TTC549 (cell line): ENCODE data around the gene KLF3.

ENCODE experiments used
- FAIRE-seq: peaks from 2 replicates; lab custom pipeline; 2012; peaks lifted over from hg19 to GRCh38; lab: Jason Lieb, UNC

The KLF3 gene

DNA sequence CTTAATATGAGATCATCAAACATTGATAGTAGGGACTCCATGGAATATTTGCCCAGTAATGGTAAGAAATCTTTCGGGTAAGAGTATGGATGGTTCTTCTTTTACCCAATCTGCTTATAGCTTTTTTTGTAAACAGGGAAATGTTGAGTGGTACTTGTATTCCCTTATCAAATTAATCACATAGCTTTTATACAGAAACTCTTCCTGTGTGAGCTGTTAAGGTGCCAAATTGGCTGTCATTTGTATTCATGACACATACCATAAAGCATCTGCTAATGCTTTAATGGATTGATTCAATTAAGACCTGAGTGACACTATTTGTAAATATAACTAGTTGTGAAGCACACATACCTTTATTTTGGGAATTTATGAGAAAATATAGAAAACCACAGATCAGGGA, 34.2 kb downstream of the KLF3 start:
- FAIRE-seq: no peak

DNA sequence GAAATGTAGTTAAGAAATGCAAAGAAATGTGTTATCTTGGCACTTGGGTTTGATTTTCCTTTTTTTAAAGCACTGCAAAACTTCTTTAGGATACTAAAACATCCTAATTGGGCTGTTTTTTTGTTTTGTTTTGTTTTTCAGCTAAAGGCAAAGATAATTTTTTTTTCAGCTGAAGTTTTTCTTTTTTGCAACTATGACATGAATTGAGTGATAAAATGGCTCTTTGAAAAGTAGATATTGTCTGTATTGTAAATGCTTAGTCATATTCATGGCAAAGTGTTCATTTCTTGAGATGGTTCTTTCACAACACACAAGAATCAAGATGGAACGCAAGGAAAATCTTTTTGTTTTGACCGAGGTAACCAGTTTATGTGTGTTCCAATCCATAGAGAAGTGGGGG, 35.1 kb downstream of the KLF3 start:
- FAIRE-seq: no peak

DNA sequence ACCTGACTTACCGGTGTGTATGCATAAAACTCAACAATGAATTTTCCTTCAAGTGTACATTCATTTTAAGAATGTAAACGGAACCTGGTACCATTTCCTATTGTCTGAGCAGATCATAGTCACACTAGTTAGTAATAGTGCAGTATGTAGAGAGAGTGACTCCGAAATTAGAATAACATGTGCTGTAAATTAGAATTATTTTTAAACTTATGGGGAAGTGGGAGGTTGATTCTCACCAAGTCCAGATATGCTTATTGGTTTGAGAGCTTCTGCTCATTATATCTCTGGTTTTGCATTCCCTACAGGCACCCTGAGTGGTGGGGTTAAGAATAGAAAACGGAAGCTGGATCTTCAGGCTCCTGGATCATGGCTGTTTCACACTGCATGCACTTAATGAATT, 39.6 kb downstream of the KLF3 start:
- no peak for FAIRE-seq

DNA sequence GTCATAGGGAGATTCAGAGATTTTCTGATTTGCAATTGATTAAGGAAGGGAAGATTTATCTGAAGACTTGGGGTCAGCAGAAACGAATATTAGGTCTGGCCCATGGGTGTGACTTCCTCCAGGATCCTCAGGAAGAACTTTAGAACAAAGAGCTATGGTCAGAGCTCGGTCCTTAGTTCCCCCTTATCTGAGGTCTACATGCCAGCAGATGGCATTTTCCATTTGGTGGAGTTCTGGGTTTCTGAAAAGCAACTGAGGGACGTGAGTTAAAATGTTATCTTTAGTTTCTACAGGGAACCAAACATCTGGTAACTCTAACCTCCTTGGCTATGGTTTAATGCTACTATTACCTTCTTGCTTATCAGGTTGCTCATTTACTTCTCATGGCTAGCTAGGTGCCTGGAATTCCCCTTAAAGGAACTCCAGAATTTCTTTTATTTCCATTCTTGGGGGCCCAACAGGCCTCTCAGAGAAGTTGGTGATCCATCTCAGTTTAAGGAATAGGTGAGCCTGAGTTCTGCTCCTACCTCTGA, 40.7 kb downstream of the KLF3 start:
- no peak for FAIRE-seq

DNA sequence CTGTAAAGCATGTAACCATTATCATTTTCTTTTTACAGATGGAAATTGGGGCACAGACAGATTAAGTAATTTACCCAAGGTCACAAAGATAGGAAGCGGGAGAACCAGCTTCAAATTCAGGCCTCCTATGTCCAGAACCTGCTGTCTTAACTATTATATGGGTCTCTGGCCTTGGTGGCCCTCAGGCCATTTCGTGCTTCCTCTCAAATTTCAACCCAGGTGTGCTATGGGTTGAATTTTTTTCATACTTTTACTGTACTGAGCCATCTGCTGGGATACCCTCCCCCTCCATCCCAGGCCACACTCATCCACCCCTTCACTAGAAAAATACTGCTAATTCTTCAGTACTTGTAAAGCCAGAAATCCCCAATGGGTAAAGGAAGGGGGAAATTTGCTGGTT, 42.3 kb downstream of the KLF3 start:
- no peak for FAIRE-seq

DNA sequence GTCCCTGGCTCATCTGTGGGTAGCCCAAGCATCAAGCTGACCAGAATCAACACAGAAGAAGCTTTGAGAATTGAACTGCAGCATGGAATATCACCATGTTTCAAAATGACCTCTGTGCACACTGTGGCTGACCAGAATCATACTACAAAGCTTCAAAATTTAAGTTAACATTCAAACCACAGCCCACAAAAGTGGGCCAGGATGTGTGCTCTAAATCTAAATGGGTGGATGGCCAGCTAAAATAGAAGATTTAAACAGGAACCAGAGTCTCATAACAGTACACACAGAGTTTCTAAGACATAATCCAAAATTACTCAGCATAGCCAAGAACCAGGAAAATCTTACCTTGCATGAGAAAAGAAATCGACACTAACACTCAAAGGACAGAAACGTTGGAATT, 46.1 kb downstream of the KLF3 start:
- FAIRE-seq: no peak

DNA sequence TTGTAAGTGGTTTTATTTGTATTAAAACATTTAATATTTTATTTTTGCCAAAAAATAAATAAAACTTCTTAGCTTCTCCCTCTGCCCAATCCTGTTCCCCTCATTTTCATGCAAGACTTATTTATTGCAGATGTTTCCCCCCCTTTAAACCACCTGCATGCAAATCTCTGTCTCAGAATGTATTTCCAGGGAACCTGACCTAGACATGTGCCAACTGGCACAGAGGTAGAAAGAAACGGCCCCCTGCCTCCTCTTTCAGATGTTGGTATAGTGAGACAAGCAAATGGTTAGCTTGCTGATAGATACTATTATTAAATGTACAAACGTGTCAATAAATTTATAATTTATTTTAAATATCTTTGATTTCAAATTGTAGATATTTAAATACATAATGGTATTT, 47.1 kb downstream of the KLF3 start:
- FAIRE-seq: no peak

DNA sequence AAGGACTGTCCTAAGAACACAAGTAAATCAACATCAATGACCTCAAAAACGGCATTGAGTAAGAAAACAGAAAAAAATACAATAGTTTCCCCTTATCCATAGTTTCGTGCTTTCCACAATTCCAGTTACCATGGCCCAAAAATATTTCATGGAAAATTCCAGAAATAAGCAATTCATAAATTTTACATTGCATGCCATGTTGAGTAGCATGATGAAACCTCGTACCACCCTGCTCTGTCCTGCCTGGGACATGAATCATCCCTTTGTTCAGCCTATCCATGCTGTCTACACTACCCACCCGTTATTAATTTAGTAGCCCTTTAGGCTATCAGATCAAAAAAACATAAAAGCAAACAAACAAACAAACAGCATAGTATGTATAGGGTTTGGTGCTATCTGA, 51.1 kb downstream of the KLF3 start:
- FAIRE-seq: no peak

DNA sequence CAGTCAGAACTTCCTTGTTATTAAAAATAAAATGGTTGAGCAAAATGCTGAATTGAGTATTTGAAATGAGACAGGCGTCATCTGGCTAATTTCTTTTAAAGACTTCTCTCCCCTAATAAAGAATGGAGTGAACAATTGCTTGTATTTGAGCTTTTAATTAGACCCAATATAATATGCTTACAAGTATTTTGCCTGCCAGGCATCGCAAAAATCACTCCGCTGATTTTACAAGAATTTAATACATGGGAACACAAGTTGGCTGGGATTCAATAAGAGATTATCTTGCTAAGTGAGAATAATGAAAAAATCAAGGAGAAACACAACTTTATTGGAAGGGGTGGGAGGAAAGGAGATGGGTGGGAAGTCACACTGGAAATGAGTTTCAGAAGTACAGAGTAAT, 52.3 kb downstream of the KLF3 start:
- no peak for FAIRE-seq

DNA sequence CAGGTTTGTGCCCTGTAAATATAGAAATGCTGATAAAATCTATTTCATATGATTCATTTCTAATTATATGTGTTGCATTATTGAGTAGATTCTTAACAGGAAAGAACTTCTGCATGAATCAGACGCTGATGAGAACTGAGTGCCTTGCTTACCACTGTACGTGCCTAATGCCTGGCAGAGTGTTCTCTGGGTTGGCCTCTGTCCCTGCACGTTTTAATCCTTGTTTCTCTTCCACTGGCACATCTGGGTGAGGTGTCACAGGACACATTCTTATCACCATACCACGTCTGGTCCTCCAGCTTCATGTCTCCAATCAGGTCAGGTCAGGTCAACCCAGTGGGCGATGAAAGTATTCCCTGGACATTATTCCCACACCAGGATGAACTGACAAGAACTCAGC, 53.6 kb downstream of the KLF3 start:
- no peak for FAIRE-seq

DNA sequence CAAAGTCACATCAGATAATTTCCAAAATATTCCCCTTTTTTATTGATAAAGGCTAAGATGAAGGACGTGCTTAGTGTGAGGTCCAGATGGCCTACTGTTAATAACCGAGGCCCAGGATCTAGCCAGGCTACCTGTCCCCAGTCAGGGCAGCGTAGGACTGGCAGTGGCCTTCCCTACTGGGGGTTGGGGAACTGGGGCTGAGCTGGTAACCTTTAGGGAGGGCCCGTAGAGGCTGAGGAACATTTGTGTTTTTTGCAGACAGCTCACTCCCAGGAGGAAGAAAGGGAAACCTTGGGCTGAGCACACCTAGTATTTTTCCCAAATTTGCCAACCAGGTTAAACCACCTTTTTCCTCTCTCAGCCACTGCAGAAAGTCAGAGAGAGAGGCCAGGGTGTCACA, 59.1 kb downstream of the KLF3 start:
- FAIRE-seq: no peak

DNA sequence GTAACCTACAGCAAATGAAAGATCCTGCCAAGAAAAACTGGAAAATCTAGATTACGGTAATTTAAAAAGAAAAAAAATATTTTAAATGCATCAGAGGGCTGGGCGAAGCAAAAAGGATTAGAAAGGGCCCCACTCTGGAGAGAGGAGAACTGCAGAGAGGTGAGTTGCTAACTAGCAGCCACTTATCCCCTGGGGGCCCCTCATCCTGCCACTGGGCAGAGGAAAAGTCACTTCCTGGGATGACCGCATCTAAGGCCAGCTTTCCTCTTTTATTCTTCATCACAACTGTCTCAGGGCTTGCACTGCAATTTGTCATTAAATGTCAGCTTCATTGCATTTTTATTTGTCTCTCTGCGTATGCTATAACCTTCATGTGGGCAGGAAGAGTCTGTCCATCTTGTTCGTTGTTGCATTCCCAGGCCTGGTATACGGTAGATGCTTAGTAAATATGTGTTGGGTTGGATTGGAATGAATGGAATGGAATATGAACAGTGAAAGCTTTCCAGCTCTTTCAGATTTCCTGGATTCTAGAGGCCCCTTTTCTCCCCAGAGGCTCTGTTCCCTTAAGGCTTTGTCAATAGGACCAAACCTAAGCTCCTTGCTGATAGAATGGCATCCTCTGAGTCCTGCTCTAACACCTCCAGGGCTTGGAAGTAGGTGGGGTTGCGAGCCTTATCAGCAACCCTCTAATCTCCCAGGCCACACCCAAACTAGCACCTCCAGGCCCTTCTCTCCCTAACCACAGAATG, 59.9 kb downstream of the KLF3 start:
- no peak for FAIRE-seq

DNA sequence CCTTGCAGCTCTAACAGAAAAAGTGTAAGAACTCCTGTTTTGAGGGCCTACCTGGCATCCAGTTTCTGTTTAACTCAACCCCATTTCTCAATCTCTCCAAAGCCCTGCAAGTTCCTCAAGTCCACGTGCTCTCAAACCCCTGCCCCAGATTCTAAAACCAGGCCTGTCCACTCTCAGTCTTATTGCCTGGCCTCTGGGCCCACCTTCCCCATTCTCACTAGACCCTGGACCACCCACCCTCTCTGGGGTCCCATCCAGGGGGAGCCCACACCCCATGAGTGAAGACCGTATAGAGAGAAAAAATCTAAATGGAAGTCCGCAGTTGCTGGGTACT, 60.4 kb downstream of the KLF3 start:
- no peak for FAIRE-seq

DNA sequence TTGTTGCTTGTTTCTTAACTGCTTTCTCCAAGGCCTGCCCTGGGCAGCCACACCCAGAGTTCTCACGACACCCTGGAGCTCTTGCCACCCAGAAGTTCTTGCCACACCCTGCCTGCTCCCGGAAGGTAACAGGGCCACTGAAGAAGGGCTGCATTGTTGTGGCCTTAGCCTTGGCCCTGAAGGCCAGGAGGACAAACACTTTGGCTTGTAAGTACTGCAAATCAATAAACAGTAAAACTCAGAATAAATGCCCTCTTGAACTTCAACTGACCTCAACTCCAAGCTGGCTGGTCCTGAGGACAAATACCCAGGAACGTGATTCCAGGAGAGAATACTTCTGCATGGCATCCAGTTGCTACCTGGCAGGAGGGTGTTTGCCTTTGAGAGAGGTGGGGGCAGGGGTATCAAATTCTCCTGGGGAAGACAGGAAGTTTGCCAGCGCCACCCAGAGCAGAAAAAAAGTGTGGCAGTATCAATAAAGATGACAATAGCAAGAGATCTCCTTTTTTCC, 64.7 kb downstream of the KLF3 start:
- FAIRE-seq: no peak

DNA sequence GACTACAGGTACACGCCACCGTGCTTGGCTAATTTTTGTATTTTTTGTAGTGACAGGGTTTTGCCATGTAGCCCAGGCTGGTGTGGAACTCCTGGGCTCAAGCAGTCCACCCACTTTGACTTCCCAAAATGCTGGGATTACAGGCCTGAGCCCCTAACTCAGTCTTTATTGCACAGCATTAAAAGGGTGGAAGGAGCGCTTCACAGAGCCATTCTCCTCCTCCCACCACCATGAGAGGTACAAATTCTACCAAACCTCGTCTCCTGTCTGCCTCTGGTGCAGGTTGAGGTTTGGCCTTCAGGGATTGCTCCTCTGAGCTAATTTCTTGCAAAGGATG, 66.5 kb downstream of the KLF3 start:
- FAIRE-seq: no peak

DNA sequence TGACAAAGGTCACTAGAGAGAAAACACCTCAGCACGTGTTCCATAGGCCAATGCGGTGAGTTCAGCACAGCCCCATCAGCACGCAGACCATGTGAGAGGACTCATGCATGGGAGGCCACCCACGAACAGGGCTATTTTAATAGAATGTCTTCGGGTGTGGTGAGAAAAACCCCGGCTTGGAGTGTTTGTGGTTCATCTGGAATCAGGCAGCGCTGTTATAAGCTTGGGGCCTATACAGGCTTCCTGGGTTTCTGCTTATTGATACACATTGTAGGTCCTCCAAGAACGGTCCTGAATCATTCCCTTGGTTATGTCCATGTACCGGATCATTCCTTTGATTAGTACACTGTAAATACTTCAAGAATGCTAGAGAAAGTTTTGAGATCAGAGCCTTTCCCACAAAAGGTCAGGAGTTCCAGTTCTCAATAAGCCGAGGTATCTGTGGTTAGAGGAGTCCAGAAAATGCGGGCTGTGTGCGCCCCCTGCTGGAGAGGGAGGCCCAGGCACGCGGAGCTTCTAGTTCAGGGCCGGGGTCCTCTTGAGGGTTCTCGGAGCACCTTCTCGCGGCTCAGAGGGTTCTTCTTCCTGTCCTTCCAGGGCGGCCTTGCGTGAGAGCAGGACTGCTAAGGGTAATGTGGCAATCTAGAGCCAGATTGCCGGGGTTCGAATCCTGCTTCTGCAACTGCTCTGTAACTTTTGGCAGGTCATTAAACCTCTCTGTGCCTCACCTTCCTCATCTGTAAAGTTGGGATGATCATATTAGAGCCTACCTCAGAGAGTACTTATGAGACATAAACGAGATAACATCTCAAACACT, 67.0 kb downstream of the KLF3 start:
- FAIRE-seq: no peak

DNA sequence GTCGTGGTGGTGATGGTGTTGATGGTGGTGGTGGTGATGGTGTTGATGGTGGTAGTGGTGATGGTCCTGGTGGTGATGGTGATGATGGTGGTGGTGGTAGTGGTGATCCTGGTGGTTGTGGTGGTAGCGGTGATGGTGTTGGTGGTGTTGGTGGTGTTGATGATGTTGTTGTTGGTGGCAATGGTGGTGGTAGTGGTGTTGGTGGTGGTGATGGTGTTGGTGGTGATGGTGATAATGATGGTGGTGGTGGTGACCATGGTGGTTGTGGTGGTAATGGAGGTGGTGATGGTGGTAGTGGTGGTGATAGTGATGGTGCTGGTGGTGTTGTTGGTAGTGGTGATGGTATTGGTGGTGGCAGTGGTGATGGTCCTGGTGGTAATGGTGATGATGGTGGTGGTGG, 69.7 kb downstream of the KLF3 start:
- no peak for FAIRE-seq

DNA sequence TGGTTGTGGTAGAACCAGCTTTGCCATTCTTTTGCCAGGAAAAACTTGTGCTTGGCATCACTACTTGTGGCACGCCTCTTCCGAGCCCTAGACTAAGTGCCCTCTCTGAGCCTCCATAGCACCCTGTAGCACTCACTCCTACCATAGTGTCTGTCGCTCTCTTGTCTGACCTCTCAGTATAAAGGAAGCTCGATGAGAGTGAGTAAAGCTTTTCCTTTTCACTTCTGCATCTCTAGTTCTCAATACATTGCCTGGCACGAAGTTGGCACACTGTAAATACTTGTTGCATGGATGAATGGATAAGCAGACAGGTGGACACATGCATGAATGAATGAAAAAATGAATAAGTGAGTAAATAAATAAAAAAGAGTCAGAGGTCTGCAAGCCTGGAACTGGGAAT, 70.4 kb downstream of the KLF3 start:
- FAIRE-seq: no peak

DNA sequence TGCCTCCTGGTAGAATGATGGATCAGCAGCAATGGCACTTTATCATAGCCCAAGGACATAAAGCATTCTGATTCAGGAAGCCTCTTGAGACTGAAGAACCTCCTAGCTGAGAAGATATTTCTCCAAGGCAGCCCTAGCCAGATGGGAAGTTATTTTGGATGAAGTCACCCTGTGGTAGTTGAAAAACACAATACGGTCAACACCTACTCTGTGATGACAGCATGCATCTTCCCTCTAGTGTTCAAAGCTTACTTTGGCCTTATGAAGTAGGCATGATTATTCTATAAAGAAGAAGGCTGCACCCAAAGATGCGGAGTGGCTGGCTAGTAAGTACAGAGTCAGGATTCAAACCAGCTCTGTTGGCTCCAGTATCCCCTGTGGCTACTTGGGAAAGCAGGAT, 70.9 kb downstream of the KLF3 start:
- FAIRE-seq: no peak

DNA sequence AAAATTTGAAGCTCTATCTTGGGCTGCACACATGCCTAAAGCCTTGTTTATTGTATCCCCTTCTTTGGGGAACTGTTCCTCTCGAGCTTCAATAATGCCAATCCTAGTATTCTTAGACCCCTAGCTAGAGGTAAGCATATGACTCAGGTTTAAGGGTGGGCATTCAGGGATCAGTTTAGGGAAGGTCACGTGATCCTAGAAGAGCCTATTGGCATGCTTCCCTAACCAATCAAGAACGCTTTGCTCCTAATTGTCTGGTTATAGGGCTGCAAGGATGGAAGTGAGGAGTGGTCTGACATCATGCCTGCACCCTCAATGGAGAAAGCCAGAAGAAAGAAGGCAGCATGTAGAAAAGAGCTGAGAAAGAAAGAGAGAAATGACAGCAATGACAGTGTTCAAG, 71.9 kb downstream of the KLF3 start:
- no peak for FAIRE-seq

DNA sequence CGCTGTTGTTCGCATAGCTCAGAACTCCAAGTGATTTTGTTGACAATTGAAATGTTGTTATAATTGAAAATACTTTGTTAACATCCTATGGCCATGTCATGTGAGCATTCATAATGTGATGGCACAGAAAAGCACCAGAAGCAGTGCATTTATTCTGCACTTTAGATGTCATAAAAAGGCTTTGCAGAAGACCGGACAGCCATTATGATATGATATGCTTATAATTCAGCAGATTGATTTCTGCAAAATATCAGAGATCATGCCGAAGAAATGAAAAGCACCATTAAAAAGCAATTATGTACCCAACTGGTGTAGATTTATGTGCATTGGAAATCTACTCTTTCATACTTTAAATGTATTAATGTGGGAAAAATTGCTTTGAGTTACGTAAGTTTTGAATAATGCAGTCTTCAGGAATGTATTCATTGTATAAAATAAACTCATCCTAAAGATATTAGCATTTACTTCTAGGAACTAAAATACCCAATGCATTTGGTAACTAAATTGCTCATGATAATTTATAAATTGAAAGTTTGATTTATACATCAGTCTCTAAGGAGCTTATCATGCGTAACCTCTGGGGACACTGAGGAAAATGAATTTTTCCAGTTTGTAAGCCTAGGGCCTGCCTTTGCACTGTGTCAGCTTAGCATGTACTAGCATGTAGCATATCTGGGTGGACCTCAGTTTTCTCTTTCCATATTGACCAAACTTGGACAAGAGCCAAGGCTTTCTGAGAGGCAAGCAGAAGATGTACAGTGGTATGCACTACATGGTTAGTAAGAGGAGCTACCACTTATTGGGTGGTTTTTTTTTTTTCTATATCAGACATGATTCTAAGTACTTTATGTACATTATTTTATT, 75.2 kb downstream of the KLF3 start:
- FAIRE-seq: no peak

DNA sequence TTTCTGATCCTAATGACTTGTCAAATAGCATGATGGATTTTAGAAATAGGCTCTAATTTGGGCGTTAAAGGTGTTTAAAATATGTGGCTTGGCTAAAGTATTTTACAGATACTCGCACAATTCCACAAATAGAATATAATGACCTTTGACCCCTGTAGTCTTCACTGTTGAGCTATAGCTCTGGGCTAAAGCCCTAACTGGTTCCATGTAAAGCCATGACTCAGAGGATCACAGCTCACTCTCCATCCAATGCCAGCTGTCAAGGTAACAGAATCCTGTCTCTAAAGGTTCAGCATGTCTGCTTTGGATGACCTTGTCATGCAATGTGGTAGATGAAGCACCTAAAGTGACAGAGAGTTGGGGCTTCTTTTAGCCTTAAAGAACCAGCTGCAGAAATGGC, 76.3 kb downstream of the KLF3 start:
- FAIRE-seq: no peak

DNA sequence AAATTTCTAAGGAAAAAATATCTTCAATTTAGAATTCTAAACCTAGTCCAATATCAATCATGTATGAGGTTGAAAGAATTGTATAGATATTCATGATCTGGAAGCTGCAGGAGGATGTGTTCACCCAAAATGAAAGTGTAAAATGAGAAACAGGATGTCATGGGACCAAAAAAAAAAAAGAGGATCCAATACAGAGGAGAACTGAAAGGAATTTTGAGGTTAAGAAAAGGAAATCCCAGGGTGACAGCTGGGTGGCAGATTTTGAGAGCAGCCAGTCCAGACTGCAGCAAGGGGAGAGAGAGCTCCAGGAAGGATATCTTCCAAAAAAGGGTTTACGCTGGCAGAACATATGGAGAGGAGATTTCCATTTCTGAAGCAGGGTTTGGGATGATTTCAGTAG, 79.9 kb downstream of the KLF3 start:
- no peak for FAIRE-seq
